Lower leg skin (tissue), 3 donors: Measurements from ENCODE around the gene RASSF5.

Experiments used
- POLR2A ChIP-seq, 2 donors: fragments of 450-650 bp; IDR thresholded peaks; one replicate each; pipeline ENCODE4 v1.6.1; 2016 to 2017; ENCODE audit warnings: antibody characterized with exemption in 2 of 2, mild to moderate bottlenecking in 1 of 2, moderate library complexity in 1 of 2
- TF ChIP-seq, protein P1 (sequence below), 3 donors: fragments of 450-650 bp; IDR thresholded peaks; one replicate each; pipeline ENCODE4 v1.5.1; 2016; ENCODE audit warnings: antibody characterized with exemption in 3 of 3, mild to moderate bottlenecking in 3 of 3, moderate library complexity in 2 of 3

DNA sequence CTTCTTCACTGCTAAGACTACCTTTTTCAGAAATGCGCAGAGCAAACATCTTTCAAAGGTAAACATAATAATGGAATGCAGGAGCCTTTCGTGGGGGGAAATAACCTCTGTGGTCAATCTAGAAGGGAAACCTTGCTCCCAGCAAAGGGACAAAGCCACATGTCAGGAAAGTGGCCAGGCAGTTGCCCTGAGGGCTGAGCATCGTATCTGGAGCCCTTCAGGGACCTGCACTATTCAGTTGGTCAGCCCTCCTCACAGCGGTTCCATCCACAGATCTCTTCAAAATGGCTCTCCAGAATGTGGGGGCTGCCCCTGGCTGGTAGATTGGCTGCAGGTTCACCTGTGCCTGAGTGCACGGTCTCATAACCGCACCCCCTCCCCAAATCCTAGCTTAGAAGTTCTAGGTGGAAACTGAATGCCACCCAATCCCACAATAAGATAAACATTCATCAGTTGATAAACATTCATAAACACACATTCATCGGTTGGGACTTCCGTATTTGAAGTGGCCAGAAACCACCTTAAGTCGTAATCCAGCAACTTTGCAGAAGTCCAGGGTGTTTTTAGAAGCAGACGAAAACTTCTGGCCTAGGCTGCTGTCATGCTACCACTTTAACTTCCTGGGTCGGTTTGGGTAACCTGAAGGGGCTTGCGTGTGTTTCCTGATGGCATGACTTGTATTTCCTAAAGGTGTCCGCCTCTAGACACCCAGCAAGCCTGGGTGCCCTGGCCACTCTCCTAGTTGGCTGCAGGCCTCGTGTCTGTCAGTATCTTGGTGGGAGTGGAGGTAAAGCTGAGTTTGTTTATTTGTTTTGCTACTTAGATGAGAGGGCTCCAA, 50.5 kb downstream of the RASSF5 start:
- TF ChIP-seq, protein P1, sequence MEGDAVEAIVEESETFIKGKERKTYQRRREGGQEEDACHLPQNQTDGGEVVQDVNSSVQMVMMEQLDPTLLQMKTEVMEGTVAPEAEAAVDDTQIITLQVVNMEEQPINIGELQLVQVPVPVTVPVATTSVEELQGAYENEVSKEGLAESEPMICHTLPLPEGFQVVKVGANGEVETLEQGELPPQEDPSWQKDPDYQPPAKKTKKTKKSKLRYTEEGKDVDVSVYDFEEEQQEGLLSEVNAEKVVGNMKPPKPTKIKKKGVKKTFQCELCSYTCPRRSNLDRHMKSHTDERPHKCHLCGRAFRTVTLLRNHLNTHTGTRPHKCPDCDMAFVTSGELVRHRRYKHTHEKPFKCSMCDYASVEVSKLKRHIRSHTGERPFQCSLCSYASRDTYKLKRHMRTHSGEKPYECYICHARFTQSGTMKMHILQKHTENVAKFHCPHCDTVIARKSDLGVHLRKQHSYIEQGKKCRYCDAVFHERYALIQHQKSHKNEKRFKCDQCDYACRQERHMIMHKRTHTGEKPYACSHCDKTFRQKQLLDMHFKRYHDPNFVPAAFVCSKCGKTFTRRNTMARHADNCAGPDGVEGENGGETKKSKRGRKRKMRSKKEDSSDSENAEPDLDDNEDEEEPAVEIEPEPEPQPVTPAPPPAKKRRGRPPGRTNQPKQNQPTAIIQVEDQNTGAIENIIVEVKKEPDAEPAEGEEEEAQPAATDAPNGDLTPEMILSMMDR (IDR thresholded peaks at IDR 0.05) = no peak
- TF ChIP-seq POLR2A (IDR thresholded peaks at IDR 0.05) = no peak
